ENCODE measurements around the gene KIFC3.
"Not testable (repeated sequence)": the region's sequence is repeated elsewhere in the genome, so short reads cannot be mapped to it uniquely, and the experiment has no call there.

Gene KIFC3

DNA sequence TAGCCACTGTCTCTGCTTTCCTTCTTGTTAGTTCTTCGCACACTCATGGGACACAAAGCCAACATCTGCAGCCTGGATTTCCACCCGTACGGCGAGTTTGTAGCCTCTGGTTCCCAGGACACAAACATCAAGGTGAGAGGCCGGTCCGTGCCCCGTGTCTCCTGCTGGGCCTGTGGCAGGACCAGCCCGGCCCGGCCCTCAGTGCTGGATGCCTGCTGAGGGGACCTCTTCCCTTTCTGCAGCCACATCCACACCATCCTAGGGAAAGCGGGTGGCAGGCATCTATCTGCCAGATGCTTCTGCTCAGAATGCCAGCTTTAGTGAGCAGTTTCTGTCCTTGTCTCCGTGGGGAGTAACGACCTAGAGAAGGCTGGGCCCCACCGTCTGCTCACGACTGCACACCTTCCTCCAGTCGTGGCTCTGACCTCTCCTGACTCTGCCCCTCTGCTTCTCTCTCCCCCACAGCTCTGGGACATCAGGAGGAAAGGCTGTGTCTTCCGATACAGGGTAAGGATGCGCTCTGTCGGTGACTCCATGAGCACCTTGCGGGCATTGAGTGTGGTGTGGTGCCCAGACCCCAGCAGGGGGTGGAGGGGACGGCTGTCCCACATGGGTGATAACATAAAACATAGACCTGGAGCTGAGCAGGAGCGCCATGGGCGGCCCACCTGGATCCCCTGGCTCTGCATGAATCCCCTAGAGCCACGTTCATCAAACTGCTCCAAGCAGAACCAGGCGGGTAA, 51.3 kb downstream of the KIFC3 start:
- DNase-seq: no peak

DNA sequence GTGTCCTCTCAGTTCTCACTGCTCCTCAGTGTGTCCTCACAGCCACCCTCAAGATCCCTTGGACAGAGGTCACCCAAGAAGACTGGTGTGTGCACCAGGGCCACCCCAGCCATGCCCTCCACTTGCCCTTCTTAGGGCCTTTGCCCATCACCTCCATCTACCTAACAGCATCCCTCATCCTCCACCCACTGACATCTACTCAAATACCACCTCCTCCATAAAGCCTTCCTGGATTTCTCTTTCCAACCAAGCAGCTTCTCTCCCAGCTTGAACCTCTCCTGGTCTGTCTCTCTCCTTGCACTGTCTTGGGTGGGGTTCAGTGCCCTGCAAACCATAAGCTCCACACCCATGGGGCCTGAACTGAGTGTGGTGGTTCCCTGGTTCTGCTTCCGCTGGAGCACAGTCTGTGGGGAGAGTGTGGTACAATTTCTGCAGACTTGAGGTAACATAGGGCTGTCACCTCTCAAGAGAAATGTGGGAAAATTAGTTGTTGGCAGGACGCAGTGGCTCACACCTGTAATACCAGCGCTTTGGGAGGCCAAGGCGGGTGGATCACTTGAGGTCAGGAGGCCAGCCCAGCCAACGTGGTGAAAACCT, 52.3 kb downstream of the KIFC3 start:
- no peak for DNase-seq

DNA sequence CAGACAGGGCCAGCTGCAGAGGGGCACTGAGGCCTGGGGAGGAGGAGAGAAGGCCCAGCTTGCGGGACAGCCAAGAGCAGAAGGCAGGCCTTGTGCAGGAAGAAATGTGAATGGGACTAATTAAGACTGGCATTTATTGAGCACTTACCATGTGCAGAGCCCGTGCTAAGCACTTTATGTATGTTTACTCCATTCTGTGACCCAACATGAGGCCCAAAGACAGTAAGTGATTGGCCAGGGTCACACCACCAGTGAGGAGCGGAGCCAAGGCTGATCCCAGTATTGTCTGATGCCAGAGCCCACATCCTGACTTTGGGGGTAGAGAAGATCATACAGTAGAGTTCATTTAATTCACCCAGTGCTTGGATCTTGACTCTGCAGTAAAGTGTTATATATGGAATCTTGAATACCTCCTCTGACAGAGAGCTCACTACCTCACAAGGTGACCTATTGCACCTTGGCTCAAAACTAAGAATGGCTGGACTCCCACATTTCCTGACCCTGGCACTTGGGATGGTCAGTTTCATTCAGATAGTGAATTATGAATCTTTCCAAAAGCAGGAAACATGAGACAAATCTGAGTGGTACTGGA, 53.1 kb downstream of the KIFC3 start:
- DNase-seq: no peak

DNA sequence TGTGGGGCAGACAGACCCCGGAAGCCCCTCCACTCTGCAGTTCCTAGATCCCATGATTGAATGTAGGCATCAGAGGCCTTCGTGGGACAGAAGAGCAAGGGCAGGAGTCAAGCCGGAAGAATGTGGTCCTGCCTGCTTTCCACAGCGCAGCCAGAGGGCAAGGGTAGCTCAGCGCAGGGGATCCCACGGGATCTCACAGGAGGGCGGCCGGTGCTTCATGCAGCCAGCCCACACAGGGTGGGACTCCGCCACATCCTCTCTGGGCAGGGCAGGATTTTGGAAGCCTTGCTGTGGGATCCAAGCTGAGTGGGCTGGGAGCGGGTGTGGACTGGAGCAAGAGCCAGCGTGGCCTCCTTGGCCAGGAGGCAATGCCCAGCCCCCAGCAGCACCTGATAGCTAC, 53.7 kb downstream of the KIFC3 start:
- no peak for DNase-seq

DNA sequence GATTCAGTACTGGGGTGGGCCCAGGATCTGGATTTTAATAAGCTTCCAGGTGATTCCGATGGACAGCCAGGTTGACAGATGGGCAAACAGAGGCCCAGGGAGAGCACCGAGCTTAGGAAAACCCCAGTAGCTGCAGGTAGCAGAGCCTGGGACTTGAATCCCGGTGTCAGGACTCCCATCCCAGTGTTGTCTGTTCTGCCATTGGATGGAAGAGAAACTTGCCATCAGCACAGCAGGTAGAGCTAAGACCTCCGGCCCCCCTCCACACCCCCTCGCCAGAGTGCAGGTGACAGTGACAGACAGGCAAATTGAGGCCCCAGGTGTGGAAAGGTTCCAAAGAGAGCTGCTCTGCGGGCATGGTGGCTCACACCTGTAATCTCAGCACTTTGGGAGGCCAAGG, 54.3 kb downstream of the KIFC3 start:
- no peak for DNase-seq

DNA sequence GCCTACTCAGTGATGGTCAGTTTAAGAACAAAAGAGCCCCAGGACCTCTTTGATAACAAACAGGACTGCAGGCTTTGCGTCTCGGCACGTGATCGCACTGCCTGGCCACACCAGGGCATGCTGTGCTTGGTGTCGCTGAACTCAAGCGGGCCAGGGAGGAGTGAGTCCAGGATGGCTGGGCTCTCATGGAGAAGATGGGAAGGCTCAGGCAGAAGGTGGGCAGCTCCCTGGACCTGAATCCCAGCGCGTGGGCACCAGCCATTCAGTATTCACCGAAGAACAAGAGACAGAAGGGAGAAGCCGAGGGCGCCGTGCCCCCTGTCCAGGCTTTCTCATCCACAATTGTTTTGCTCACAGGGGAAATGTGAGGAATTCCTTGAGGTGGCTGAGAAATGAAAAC, 54.8 kb downstream of the KIFC3 start:
- DNase-seq: no peak

DNA sequence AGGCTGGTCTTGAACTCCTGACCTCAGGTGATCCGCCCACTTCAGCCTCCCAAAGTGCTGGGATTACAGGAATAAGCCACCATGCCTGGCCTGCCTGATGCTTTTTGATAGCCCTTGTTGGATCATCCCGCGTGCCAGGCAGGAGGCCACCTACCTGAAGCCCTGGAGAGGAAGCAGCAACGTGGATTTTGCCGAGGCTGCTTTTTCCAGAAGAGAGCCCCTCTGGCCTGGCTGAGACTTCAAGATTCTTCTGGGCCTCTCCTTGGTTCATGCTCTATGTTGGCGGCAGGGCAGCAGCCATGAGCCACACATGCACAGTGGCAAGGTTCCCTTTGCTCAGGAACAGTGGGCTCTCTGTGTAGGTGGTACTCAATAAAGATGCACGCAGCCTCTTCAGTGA, 55.2 kb downstream of the KIFC3 start:
- DNase-seq: no peak

DNA sequence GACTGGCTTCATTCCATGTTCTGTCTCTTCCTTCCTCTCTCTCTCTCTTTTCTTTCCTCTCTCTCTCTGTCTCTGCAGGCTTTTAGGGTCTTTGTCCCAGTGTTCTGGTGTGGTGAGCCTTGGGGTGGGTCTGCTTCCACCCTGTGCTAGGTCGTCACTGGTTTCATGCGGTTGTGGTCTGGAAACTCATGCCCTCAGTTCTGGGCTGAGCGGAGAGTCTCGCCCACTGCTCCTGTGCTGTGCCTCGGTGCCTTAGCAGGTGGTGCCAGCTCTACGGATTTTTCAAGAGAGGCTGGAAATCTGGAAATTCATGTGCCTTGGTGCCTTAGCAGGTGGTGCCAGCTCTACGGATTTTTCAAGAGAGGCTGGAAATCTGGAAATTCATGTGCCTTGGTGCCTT, 56.0 kb downstream of the KIFC3 start:
- DNase-seq: not testable (repeated sequence)

DNA sequence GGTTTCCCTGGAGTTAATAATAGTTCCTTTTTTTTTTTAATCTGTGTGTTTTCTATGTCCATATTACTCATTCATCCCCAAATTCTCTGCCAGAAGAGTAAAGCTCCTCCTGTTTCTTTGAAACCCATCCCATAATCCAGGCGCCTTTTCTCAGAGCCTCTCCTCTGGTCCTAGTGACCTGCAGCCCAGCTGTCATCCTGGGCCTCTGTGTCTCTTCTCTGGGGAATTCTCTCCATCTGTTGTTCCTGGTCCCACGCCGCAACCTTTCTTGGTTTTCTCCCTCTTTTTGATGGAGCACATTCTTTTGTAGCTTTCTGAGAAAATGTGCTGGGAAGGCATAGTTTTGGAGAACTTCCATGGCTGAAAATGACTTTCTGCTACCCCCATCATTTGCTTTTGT, 56.5 kb downstream of the KIFC3 start:
- no peak for DNase-seq

DNA sequence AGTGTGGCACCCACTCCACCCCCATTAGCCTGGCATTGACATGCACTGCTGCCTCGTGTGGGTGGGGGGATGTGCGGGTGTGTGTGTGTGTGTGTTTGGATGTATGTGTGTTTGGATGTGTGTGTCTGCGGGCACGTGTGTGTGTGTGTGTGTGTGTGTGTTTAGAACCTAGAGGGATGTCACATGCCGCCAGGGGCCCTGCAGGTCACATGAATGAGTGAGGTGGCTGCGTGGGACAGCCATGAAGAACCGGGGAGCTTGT, 57.7 kb downstream of the KIFC3 start:
- no peak for DNase-seq

DNA sequence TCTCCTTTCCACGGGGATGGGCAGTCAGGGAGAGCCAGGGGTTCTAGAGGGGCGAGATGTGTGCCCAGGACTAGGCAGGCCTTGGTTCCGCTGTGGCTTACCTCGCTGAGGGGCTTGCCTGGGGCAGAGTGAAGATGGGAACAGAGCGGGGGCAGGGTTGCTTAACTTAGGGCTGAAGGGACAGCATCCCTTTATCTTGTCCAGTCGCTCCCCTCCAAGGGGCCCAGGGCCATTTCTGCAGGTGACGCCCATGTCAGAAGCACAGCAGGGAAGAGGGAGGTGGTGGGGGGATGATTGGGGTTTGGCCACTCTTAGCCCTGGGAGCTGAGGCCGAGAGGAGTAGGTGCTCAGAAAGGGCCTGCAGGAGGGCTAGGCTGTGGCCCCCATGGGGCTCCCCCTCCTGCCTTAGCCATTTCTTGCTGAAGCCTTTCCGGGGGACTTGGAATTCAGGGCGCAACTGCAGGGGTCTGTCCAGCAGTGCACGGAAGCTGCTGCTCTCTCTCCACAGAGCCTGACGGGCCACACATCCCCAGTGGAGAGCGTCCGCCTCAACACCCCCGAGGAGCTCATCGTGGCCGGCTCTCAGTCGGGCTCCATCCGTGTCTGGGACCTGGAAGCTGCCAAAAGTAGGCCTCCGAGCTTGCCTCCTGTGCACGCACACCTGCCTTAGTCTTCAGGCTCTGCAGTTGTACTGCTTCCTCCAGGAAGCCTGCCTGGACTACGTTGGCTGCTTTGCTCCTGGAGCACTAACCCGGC, 58.2 kb downstream of the KIFC3 start:
- no peak for DNase-seq

DNA sequence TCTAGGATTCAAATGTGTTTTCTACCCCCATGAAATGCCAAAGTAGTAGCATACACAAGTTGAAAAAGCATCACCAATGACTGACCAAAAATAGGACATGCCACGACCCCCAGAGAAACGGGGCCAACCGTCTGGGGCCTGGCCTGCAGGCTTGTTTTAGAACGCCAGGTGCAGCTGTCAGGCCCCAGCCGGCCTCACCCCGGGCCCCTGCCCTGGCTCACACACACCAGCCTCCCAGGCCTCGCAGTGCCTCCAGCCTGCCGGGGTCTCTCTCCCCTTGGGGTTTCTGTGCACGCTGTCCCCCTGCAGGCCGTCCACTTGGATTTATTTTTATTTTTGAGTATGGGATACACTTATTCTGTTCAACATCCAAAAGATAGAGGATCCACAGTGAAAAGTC, 58.8 kb downstream of the KIFC3 start:
- DNase-seq: no peak

DNA sequence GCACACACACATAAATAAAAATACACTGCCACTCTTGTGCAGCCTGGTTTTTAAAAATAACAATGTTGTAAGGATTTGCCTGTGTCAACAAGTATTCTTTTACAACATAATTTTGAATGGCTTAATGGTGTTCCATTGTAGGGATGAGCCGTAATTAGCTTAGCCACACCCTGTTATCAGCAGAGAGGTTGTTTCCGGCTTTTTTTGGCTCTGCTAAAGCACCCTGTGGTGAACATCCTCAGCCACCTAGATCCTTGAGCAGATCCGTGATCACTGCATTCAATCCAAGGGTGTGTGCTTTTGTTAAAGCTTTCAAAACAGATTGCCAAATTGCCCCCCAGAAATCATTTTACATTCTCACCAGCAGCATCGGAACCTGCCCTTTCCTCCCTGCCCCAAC, 59.7 kb downstream of the KIFC3 start:
- DNase-seq: no peak

DNA sequence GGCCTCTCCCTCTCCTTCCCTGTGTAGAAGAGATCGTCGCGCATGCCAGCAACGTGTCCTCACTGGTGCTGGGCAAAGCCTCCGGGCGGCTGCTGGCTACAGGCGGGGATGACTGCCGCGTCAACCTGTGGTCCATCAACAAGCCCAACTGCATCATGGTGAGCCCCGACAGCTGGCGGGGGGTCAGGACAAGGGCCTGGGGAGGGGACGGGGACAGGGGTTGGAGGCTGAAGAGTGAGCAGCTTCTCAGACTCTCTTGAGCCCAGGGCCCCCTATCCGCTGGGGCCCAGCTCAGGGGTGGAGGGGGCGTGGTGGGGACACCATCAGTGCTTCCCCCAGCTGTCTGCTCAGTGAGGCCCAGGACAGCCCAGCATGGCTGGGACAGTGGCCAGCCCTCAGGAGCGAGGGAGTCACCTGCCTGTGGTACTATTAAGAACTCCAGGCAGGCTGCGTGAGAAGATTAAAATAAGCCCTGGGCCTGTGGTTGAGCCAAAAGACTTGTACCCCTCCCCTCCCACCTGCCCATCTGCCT, 60.6 kb downstream of the KIFC3 start:
- no peak for DNase-seq

DNA sequence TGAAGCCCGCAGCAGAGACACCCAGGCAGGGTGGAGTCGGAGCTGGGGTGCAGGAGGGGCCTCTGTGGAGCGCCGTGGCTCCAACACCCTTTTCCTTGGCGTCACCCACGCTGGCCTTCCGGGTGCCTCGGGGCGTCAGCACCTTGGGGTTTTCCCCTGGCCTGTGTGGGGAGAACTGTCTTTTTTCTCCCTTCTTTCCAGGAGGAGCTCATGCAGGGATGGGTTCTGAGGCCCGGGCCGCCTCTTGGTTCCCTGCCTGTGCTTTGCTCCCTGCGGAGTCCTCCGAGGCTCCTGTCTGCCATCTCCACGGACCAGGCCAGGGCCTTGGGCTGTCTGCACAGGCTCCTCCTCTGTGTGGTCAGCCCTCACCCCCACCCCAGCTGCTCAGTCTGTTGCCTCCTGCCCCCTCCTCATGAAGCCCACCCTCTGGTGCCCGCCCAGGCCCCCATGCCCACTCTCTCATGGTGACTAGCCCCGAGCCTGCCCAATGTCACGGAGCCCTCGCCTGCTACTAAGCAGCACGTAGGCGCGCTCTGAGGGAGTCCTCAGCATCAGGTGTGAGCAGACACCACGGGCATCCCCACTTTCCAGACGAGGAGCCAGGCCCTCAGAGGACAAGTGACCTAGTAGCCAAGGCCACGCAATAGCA, 61.7 kb downstream of the KIFC3 start:
- no peak for DNase-seq

DNA sequence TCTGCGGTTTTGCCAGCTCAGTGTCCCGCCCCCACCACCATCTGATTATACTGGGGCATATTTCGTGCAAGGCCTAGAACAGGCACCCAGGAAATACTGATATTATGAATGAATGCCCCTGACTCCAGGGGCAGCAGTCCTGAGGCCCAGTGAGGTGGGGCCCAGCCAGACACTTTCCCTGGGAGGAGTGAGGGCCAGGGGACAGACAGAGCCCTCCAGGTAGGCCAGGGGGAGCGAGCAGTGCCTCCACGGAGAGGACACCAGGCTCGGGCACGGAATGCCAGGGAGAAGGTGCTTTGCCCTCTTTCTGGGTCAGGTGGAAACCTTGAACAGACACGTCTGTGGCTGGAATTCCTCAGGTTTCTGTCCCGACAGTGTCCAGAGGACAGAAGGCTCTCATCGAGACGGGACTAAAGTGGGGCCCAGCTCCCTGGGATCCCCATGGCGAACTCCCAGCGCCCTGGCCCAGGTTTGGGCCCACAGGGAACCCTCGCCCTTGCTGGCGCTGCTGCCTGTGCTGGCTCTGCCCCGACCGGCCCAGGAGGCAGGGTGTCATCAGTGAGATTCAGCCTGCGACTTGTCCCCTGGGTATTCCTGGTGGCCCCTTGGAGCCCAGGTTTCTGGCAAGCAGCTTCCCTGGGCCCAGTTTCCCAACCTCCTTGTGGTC, 62.4 kb downstream of the KIFC3 start:
- DNase-seq: no peak

DNA sequence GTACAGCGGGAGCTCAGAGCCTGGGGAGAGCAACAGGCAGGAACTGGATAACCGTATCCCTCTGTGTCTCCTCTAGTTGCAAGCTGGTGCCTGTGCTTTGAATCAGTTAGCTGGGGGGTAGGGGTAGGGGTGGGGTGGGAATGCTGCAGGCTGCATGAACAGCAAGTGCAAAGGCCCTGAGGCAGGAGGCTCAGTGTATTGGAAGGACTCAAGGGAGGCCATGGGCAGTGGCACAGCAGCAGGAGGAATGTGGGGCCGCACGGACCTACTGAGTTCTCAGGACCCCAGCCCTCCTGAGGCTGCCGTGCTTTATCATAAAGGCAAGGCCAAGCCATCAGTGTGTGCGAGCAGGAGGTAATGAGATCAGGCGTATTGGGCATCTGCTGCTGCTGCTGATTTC, 63.4 kb downstream of the KIFC3 start:
- no peak for DNase-seq

DNA sequence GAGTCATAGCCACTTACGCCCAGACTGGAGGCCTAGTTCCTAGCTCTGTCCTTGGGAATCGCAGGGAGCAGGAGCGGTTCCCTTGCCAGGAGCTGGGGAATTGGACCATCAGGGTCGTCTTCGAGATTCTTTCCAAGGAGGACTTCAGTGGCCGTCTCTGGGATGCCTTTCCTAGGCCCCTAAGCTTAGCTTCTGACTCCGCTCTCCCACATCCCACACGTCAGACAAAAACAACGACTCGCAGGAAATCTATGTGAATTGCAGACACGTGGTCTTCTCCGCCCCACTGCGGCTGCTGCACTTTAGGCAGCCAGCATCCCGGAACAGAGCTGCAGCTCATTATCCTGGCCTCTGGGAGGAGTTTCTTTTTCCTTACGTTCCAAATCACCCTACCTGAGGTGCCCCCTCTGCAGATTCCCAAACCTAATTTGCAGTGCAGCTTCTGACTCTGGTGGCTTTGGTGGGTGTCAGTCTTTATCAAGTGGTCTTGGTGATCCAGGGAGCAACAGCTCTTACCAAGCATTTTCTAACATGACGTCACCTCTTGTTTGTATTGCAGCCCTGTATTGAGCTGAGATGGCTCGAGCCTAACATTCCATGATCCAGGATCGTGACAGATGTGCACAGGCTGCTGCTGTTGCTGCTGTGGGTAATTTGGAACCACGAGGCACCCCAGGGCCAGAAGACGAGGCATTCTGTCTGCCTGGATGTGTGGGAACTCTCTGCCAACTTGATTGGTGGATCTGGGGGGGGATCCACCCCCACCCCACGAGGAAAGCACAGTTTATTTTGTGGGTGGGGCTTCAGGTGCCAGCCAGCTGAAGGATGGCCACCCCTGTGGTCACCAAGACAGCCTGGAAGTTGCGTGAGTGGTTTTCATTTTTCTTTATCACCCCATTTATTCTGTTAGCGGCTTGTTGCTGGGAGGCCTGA, 65.6 kb downstream of the KIFC3 start:
- peak; percentile 68 for DNase-seq

DNA sequence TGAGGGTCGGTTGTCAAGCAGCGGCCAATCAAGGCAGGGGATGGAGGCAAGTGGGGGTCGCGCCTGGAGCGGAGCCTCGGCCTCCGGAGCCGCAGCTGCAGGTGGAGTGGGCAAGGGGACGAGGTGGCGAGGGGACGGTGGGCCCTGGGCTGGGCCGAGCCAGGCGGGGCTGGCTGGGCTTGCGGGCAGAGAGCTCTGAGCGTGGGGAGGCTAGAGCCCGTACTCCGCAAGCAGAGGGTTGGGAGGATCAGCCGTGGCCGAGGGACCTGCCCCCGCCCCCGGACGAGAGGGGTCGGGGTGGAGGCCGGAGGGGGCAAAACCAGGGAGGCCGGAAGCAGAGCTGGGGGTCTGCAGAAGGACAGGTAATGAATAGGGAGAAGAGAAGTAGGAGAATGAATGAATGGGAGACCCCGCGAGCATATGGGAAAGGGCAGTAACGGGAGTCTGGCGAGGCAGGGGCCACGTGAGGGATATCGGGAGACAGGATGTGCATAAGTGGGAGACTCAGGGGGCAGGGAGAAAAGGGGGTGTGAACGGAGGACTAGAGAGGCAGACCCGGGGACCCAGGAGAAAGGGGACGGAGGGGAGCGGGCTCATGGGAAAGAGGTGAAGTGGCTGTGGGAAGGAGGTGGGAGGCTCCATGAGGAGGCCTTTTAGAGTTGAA, 66.4 kb downstream of the KIFC3 start, which contains the start of gene KATNB1:
TSS of gene KATNB1 (plus strand) at position 16 of the 664 bp plus-strand sequence. CDS start 1,474 bp downstream, outside the sequence.
- DNase-seq: no peak

DNA sequence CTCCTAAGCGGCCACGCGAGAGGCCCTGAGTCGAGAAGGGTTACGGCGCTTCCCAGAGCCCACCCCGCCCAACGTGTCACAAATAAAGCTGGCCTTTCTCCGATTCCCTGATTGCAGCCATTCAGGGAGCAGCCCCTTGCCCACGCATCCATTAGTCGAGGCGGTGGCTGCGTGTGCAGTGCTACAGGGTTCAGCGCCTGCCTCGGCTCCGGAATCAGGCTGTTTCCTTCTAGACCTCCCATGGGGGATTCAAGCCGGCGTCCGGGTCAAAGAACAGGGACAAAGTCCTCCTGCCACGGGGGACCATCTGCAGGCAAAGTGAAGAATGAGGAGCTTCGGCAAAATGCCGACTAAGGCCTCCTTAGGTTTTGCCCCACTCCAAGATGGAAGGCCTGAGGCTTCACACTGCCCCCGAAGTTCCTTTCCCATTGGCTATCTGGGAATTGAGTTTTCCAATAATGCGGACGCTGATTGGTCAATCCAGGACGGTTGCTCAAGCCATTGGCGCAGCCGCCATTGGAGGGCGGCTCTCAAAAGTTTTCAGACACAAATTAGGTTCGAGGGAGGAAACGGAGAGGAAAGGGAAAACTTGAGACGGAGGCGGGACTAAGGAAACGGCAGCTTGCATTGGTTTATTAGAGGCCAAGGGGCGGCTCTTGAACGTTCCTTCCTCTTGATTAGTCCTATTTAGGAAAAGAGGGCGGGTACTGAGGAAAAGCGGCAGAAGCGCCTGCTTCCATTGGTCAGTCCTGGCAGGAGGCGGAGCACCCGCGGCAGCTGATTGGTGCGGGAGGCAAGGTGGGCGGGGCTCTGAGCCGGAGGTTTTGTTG, 67.2 kb downstream of the KIFC3 start:
- peak; percentile 100 for DNase-seq
